GM23338 (cell line): Measurements from ENCODE around the gene ASAP2. TPM values are rescaled to one million over a fixed set of nuclear protein-coding genes. Genes with fewer than 3 reads are reported as not detected.

ENCODE experiments used
- ATAC-seq: fragments of 200-7000 bp; cut with Tn5 transposase; 3 replicates; pipeline ENCODE4 v1.9.1; 2020
- DNase-seq: peaks from one replicate; pipeline ENCODE4 v3.0.0-alpha.2; 2015; ENCODE audit warnings: low spot score
- H2AFZ ChIP-seq: fragments of 200-600 bp; sonication (generic); 2 replicates; pipeline ENCODE4 v1.8.0; 2016; ENCODE audit warnings: antibody characterized with exemption, mild to moderate bottlenecking, moderate library complexity
- H3F3A ChIP-seq: fragments of 200-600 bp; sonication (generic); replicated peaks from 2 replicates; pipeline ENCODE4 v1.8.0; 2017; ENCODE audit warnings: antibody characterized with exemption, mixed run types, low read depth
- H3K27ac ChIP-seq: fragments of 200-600 bp; sonication (generic); 2 replicates; pipeline ENCODE4 v1.6.1; 2016; ENCODE audit warnings: low read depth
- H3K27me3 ChIP-seq: fragments of 200-600 bp; sonication (generic); 2 replicates; pipeline ENCODE4 v1.8.0; 2016; ENCODE audit warnings: mild to moderate bottlenecking, mixed run types, moderate library complexity; ENCODE audit not compliant: insufficient read depth
- H3K36me3 ChIP-seq: fragments of 200-600 bp; sonication (generic); 2 replicates; pipeline ENCODE4 v1.8.0; 2016; ENCODE audit warnings: mild to moderate bottlenecking; ENCODE audit not compliant: insufficient read depth
- H3K4me1 ChIP-seq: fragments of 200-600 bp; sonication (generic); 2 replicates; pipeline ENCODE4 v1.8.0; 2016; ENCODE audit warnings: mild to moderate bottlenecking, moderate library complexity; ENCODE audit not compliant: insufficient read depth
- H3K4me2 ChIP-seq: fragments of 200-600 bp; sonication (generic); 2 replicates; pipeline ENCODE4 v1.7.1; 2017; ENCODE audit warnings: mixed run types
- H3K4me3 ChIP-seq: fragments of 200-600 bp; sonication (generic); 2 replicates; pipeline ENCODE4 v1.6.1; 2016; ENCODE audit warnings: mixed run types
- H3K79me2 ChIP-seq: fragments of 200-600 bp; sonication (generic); replicated peaks from 2 replicates; pipeline ENCODE4 v1.8.0; 2017; ENCODE audit warnings: mild to moderate bottlenecking; ENCODE audit not compliant: insufficient read depth
- H3K9me2 ChIP-seq: fragments of 200-600 bp; sonication (generic); 2 replicates; pipeline ENCODE4 v1.8.0; 2017; ENCODE audit not compliant: insufficient read depth
- H4K20me1 ChIP-seq: fragments of 200-600 bp; sonication (generic); replicated peaks from 2 replicates; pipeline ENCODE4 v1.8.0; 2017; ENCODE audit warnings: mild to moderate bottlenecking; ENCODE audit not compliant: insufficient read depth
- H3K27ac Mint-ChIP-seq: 2 replicates; pipeline ENCODE4 v1.8.0; 2020; ENCODE audit warnings: inconsistent platforms, mild to moderate bottlenecking, moderate library complexity, mixed read lengths
- H3K27me3 Mint-ChIP-seq: 3 replicates; pipeline ENCODE4 v1.8.0; 2022; ENCODE audit warnings: low read depth, mild to moderate bottlenecking, moderate library complexity, mixed read lengths, inconsistent platforms; ENCODE audit not compliant: insufficient read depth, poor library complexity
- H3K36me3 Mint-ChIP-seq: 3 replicates; pipeline ENCODE4 v1.8.0; 2021; ENCODE audit warnings: low read depth, mild to moderate bottlenecking, inconsistent platforms, moderate library complexity, mixed read lengths
- H3K4me1 Mint-ChIP-seq: 3 replicates; pipeline ENCODE4 v1.8.0; 2020; ENCODE audit warnings: mild to moderate bottlenecking, inconsistent platforms, mixed read lengths
- H3K4me3 Mint-ChIP-seq: 3 replicates; pipeline ENCODE4 v1.8.0; 2021; ENCODE audit warnings: moderate library complexity, mild to moderate bottlenecking, inconsistent platforms, mixed read lengths
- H3K9me3 Mint-ChIP-seq: 3 replicates; pipeline ENCODE4 v1.8.0; 2020; ENCODE audit warnings: moderate library complexity, mild to moderate bottlenecking, inconsistent platforms, mixed read lengths
- CREB1 ChIP-seq: fragments of 250-450 bp; sonication (Bioruptor Pico); IDR thresholded peaks from 2 replicates; pipeline ENCODE4 v1.5.0; 2020; ENCODE audit warnings: low read depth, mild to moderate bottlenecking, moderate library complexity
- EZH2 ChIP-seq: fragments of 200-600 bp; sonication (generic); IDR thresholded peaks from one replicate; pipeline ENCODE4 v1.8.0; 2017; ENCODE audit warnings: antibody characterized with exemption, mild to moderate bottlenecking, low read depth; ENCODE audit not compliant: unreplicated experiment
- EZH2phosphoT487 ChIP-seq: fragments of 200-600 bp; sonication (generic); IDR thresholded peaks from one replicate; pipeline ENCODE4 v1.8.1; 2018; ENCODE audit warnings: antibody characterized with exemption; ENCODE audit not compliant: unreplicated experiment
- JUNB ChIP-seq: IDR thresholded peaks from one replicate; pipeline ENCODE4 v1.6.1; 2016; ENCODE audit warnings: antibody characterized with exemption; ENCODE audit not compliant: unreplicated experiment
- NANOG ChIP-seq: IDR thresholded peaks from 2 replicates; pipeline ENCODE4 v1.6.1; 2016; ENCODE audit warnings: antibody characterized with exemption, borderline replicate concordance
- POLR2AphosphoS5 ChIP-seq: IDR thresholded peaks from 2 replicates; pipeline ENCODE4 v1.6.1; 2016; ENCODE audit warnings: antibody characterized with exemption, low read depth
- ZNF114 ChIP-seq: fragments of 250-450 bp; sonication (Bioruptor Pico); IDR thresholded peaks from 2 replicates; pipeline ENCODE4 v1.5.0; 2020; ENCODE audit warnings: mild to moderate bottlenecking, moderate library complexity
- polyA plus RNA-seq: library from polyadenylated mRNA; unstranded; fragments of >200 nt; fragmentation: Nextera tagmentation; extraction: Ambion mirVana; gene quantifications from 2 replicates; pipeline ENCODE4 v1.2.1, GENCODE V29; 2016
- total RNA-seq: library from RNA; depleted of rRNA; stranded (reverse); fragments of >200 nt; shearing (Covaris generic); gene quantifications from 2 replicates; pipeline ENCODE4 v1.2.3, GENCODE V29; 2014
- TF ChIP-seq, protein P1 (sequence below): IDR thresholded peaks from one replicate; pipeline ENCODE4 v1.6.1; 2018; ENCODE audit warnings: antibody characterized with exemption; ENCODE audit not compliant: unreplicated experiment
- TF ChIP-seq, protein P2 (sequence below), 2 experiments: fragments of 200-600 bp in 1 of 2; sonication (generic) in 1 of 2; conservative IDR thresholded peaks; 2 replicates each; pipeline versions ENCODE4 v1.5.1 to v1.6.1; 2016 to 2017; ENCODE audit warnings: antibody characterized with exemption in 2 of 2, low read depth in 2 of 2, mild to moderate bottlenecking in 2 of 2, moderate library complexity in 1 of 2
- TF ChIP-seq, protein P3 (sequence below): IDR thresholded peaks from 2 replicates; pipeline ENCODE4 v1.6.1; 2016; ENCODE audit warnings: antibody characterized with exemption

Gene ASAP2
- total and polyA plus RNA-seq, 2 experiments from 2014 or later, result 2.6 to 15.6 TPM

DNA sequence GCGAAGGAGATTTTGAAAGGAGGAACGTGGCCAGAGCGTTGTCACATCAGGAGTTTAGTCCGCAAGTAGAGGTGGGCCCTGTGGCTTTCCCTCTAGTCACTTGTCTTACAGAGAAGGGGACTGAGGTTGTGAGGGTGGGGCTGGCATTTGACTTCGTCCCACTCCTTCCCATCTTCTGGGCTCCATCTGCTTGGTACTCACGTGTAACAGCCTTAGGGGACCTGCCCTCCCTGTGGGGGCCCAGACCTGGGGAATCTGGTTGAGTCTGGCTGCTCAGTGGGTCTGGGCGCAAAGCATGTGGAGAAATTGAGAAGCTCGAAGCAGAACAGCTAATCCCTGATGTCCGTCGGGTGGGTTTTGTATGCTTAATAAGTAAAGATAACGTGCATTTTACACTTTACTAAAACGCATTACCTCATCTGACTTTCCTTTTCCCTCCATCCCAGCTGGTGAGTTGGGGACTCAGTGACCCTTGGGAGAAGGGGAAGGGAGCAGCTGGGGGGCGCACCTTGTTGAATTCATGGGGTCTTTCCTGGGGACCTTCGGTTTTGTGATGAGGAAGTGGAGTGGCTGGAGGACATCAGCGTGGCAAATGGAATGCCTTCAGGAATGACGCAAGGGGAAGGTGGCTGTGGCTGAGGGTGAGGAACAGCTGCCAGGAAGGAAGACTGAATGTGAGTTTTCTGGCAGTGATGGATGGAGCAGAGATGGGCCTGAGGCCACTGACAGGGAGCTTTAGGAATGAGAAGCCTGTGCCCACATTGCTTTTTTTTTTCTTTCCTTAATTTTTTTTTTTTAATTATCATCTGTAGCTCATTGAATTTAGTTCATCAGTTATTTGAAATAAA, 44.8 kb downstream of the ASAP2 start:
- TF ChIP-seq NANOG, result no peak
- TF ChIP-seq JUNB, result no peak
- no peak for TF ChIP-seq ZNF114 (CRISPR knock-in tag)
- no peak for TF ChIP-seq POLR2AphosphoS5
- no peak for TF ChIP-seq EZH2phosphoT487
- no peak for TF ChIP-seq EZH2
- TF ChIP-seq, protein P1, sequence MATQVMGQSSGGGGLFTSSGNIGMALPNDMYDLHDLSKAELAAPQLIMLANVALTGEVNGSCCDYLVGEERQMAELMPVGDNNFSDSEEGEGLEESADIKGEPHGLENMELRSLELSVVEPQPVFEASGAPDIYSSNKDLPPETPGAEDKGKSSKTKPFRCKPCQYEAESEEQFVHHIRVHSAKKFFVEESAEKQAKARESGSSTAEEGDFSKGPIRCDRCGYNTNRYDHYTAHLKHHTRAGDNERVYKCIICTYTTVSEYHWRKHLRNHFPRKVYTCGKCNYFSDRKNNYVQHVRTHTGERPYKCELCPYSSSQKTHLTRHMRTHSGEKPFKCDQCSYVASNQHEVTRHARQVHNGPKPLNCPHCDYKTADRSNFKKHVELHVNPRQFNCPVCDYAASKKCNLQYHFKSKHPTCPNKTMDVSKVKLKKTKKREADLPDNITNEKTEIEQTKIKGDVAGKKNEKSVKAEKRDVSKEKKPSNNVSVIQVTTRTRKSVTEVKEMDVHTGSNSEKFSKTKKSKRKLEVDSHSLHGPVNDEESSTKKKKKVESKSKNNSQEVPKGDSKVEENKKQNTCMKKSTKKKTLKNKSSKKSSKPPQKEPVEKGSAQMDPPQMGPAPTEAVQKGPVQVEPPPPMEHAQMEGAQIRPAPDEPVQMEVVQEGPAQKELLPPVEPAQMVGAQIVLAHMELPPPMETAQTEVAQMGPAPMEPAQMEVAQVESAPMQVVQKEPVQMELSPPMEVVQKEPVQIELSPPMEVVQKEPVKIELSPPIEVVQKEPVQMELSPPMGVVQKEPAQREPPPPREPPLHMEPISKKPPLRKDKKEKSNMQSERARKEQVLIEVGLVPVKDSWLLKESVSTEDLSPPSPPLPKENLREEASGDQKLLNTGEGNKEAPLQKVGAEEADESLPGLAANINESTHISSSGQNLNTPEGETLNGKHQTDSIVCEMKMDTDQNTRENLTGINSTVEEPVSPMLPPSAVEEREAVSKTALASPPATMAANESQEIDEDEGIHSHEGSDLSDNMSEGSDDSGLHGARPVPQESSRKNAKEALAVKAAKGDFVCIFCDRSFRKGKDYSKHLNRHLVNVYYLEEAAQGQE, result no peak
- TF ChIP-seq, protein P2, sequence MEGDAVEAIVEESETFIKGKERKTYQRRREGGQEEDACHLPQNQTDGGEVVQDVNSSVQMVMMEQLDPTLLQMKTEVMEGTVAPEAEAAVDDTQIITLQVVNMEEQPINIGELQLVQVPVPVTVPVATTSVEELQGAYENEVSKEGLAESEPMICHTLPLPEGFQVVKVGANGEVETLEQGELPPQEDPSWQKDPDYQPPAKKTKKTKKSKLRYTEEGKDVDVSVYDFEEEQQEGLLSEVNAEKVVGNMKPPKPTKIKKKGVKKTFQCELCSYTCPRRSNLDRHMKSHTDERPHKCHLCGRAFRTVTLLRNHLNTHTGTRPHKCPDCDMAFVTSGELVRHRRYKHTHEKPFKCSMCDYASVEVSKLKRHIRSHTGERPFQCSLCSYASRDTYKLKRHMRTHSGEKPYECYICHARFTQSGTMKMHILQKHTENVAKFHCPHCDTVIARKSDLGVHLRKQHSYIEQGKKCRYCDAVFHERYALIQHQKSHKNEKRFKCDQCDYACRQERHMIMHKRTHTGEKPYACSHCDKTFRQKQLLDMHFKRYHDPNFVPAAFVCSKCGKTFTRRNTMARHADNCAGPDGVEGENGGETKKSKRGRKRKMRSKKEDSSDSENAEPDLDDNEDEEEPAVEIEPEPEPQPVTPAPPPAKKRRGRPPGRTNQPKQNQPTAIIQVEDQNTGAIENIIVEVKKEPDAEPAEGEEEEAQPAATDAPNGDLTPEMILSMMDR (conservative IDR thresholded peaks at IDR 0.05; ENCODE audit: low read depth in 2 of 2), result no peak
- TF ChIP-seq CREB1 (CRISPR knock-in tag), result no peak
- TF ChIP-seq, protein P3, sequence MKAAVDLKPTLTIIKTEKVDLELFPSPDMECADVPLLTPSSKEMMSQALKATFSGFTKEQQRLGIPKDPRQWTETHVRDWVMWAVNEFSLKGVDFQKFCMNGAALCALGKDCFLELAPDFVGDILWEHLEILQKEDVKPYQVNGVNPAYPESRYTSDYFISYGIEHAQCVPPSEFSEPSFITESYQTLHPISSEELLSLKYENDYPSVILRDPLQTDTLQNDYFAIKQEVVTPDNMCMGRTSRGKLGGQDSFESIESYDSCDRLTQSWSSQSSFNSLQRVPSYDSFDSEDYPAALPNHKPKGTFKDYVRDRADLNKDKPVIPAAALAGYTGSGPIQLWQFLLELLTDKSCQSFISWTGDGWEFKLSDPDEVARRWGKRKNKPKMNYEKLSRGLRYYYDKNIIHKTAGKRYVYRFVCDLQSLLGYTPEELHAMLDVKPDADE, result no peak
- Histone ChIP-seq H3K9me2 (no peaks in the 10 kb centered on the region), H3K4me1 (peaks cover 17% of the 10 kb centered on the region), H4K20me1 (peaks cover 18% of the 10 kb centered on the region), H3K4me3 (no peak overlapping the region), H3K27ac (no peak overlapping the region), H3F3A (no peaks in the 10 kb centered on the region), H2AFZ (no peak overlapping the region), H3K4me2 (no peak overlapping the region), H3K79me2 (peaks cover 73% of the 10 kb centered on the region), H3K27me3 (no peaks in the 10 kb centered on the region), H3K36me3 (no peaks in the 10 kb centered on the region)
- no peaks in the 10 kb centered on the region for H3K9me3 Mint-ChIP-seq
- ATAC-seq (no peak; the same call in 2 of the 3 replicates), DNase-seq (no peak)
- H3K4me3 Mint-ChIP-seq, result no peak overlapping the region
- H3K36me3 Mint-ChIP-seq, result no peaks in the 10 kb centered on the region
- H3K4me1 Mint-ChIP-seq, result peaks cover 47% of the 10 kb centered on the region
- peaks cover 12% of the 10 kb centered on the region for H3K27me3 Mint-ChIP-seq
- H3K27ac Mint-ChIP-seq, result no peak overlapping the region
